Raji (cell line): ENCODE results near the gene CPNE8.

Experiments used
- POLR2A ChIP-seq: IDR thresholded peaks from 2 replicates; pipeline ENCODE4 v1.6.1; 2011; ENCODE audit warnings: low read depth, low read length, control low read depth; ENCODE audit not compliant: insufficient read depth

CPNE8 gene

GRCh38 chr12:38607295-38607694 is 298.1 kb downstream of the CPNE8 start:
- TF ChIP-seq POLR2A, result no peak
